Cardiac septum (tissue), 1 donor: ENCODE results near the gene SAMHD1. TPM values are rescaled to one million over a fixed set of nuclear protein-coding genes. Genes with fewer than 3 reads are reported as not detected.
"Not testable (repeated sequence)": the region's sequence is repeated elsewhere in the genome, so short reads cannot be mapped to it uniquely, and the experiment has no call there.

ENCODE experiments used
- DNase-seq: peaks from one replicate; pipeline ENCODE4 v3.0.0-alpha.2; 2020; ENCODE audit warnings: low spot score
- intact Hi-C: fragments of 100-400 bp; cut with DNase I; formaldehyde crosslinking; loops from one replicate; pipeline ENCODE4 v1.14.0; 2022
- total RNA-seq: library from RNA; stranded (reverse); fragmentation: NEBNext Ultra II Directional; extraction: Animal tissue kit (Norgen Biotek cat#: 25700); gene quantifications from one replicate; pipeline ENCODE4 v1.2.1, GENCODE V29; 2021
- donor health status: DM: no; HTN: no; CAD: no.

The SAMHD1 gene
- total RNA-seq, 1 donor from 2014 or later, result 20.7 TPM

DNA sequence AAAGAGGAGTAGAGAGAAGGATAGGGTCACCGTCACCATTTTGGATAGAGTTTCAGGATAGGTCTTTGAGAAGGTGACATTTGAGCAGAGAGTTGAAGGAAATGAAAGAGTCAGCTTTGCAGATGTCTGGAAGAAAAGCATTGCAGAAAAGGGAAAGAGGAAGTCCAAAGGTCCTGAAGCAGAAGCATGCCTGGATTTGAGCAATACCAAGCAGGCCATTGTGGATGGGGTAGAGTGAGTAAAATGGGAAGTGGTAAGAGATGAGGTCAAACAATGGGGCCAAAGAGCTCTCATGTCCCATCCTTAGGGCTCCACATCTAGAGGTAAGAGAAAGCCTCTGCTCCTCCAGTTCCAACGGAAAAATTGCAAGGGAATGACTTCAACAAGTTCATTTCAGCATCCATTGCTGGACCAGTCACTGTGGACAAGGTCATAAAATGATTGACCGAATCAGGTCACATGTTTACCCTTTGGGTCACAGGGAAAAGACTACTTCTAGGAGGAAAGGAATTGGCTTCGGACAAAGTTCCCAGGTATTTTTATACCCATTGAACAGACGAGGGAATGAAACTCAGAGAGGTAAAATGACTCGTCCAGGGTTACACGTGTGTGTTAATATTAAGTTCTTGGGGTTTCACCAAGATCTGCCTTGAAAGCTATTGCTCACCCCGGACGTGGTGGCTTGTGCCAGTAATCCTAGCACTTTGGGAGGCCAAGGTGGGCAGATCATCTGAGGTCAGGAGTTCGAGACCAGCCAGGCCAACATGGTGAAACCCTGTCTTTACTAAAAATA lies 6.6 kb upstream of the SAMHD1 start:
- intact Hi-C loops, result loop anchor here (10.0 kb wide), 1 partner anchor 137 kb away; the partner anchor contains the start of gene RBL1
- peak; percentile 73 for DNase-seq

DNA sequence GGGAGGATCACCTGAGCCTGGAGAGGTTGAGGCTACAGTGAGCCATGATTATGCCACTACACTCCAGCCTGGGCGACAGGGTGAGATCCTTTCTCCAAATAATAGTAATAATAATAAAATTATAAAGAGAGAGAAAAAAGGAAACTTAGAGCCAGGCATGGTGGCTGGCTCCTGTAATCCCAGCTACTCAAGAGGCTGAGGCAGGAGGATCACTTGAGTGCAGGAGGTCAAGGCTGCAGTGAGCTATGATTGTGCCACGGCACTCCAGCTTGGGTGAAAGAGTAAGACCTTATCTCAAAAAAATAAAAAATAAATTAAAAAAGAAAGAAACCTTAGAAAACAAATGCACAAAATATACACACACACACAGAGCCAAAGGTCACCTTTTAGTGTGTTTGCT lies 5.2 kb upstream of the SAMHD1 start:
- intact Hi-C loops, result loop anchor here (10.0 kb wide), 1 partner anchor 138 kb away; the partner anchor contains the start of gene RBL1
- no peak for DNase-seq

DNA sequence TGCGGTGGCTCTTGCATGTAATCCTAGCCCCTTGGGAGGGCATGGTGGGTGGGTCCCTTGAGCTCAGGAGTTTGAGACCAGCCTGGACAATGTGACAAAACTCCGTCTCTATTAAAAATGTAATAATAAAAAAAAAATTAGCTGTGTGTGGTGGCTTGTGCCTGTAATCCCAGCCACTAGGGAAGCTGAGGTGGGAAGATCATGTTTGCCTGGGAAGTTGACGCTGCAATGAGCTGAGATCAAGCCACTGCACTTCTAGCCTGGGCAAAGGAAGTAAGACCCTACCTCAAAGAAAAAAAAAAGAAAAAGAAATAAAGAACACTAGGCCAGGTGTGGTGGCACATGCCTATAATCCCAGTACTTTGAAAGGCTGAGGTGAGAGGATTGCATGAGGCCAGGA lies 4.5 kb upstream of the SAMHD1 start:
- intact Hi-C loops, result loop anchor here (10.0 kb wide), 1 partner anchor 139 kb away; the partner anchor contains the start of gene RBL1
- peak; percentile 2 for DNase-seq

DNA sequence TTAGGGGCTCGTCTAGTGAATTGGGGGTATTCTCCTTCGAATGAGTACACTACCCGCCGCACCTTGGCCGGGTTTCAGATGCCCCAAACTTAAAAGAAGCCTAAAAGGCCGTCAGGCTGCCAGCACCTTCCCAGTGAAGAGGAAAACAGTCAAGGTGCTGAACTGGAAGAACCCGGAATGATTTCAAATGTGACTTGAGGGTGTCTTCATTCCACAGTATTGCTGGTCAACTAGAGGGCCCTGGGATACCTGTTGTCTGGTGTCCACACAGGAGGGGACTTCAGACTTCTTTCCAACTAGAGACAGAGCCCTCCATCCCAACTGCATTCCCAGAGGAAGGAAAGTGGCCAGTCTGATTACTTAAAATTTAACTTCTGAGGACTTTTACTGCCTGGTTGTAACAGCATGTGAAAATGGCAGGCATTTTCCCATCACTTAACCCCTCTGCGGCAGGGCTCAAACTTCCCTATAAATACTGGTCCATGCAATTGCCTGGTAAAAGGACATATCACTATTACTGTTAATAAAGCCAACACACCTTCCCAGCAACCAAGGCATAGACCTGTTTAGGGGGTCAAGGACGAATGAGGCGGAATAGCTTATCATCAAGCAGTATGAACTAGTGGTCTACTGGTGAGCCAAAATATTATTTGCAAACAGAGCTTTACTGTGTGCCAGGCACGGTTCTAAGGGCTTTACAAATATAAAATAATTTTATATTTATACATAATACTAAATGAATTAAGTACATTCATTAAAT lies 651 bp upstream of the SAMHD1 start:
- peak; percentile 6 for DNase-seq
- intact Hi-C loops, result loop anchor here (10.0 kb wide), 1 partner anchor 143 kb away; the partner anchor contains the start of gene RBL1

DNA sequence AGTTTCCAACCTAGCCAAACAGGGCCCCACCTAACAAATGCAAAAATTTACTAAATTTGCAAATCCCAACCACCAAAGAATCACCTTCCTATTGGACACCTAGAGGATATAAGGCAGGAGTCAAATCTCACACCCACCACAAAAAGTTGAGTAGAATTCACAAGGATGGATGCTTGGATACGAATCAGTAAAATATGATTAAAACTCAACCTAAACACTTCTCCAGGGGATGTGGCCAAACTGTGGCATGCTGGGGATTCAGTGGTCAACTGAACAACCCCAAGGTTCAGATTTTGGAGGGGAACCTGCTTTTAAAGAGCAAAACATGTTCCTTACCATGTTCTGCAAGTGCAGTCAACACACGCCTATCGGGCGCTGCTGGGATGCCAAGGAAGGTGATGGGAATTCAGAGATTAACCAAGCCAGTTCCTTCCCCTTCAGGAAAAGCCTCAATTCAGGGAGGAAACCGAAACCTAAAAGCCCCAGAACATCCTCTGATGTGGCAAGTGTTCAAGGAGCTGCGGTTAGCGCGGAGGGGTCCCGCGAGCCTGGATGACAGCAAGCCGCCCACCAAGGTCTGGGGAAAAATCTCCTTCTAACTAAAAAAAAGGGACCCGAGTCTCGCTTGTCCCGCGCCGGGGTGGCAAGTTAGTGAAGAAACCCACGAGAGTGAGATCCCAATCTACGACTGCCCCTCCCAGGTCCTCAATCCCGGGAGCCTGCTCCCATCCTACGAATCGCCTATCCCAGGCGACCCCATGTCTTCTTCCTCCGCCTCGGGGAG lies 902 bp downstream of the SAMHD1 start:
- intact Hi-C loops, result loop anchor here (10.0 kb wide), 1 partner anchor 144 kb away; the partner anchor contains the start of gene RBL1
- peak; percentile 70 for DNase-seq

DNA sequence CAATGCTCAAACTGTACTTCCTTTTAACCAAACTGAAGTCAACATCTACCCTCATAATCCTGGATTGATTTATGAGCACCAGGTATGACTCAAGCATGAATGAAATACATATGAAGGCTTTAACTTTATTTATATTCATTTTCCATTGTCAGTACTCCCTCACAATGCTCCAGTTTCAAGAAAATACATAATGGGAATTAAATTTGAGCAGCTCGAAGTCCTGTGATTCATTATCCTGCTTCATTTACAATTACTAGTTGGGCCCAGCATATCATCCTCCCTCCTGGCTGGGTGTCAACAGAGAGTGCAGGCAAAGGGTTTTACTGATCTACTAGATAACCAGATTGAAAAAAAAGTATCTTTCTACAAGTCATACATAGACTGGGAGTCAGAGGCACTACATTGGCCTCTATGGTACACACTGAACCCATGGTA lies 10.1 kb downstream of the SAMHD1 start:
- DNase-seq, result no peak
- intact Hi-C loops, result no loop called here

DNA sequence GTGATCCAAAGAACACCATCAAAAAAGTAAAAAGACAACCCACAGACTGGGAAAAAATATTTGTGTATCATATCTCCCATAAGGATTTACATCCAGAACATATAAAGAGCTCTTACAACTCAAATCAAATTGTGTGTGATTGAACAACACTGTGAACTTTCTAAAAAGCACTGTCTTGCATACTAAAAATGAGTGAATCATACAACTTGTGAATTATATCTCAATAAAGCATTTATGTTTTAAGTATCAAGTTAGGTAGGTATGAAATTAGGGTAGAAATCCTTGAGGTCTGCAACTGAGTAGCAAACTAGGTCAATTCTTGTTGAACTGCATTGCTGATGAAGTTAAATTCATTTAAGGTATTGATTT lies 14.1 kb downstream of the SAMHD1 start:
- intact Hi-C loops, result no loop called here
- no peak for DNase-seq

DNA sequence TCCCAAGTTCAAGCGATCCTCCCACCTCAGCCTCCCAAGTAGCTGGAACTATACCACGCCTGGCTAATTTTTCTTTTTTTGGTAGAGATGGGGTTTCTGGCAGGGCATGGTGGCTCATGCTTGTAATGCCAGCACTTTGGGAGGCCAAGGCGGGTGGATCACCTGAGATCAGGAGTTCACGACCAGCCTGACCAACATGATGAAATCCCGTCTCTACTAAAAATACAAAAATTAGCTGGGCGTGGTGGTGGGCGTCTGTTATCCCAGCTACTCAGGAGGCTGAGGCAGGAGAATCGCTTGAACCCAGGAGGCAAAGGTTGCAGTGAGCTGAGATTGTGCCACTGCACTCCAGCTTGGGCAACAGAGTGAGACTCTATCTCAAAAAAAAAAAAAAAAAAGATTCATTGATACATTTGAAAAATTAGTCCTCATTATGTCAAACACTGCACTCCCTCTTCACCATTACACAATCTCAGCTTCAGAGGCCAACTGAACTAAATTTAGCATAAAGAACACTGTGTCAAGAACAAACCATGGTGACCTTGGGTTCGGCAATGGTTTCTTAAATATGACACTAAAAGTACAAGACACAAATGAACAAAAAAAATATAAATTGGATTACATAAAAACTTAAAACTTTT lies 14.6 kb downstream of the SAMHD1 start:
- DNase-seq, intact Hi-C loops: not testable (repeated sequence)

DNA sequence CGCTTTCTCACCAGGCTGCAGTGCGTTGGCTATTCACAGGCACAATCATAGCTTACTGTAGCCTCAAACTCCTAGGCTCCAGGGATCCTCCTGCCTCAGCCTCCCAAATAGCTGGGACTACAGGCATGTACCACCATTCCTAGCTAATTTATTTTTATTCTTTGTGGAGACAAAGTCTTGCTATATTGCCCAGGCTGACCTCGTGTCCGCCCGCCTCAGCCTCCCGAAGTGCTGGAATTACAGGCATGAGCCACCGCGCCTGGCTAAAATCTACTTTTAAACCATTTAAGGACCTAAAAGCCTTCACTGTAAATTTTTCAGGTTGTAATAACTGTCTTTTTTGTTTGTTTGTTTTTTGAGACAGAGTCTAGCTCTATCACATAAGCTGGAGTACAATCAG lies 15.2 kb downstream of the SAMHD1 start:
- DNase-seq, result no peak
- intact Hi-C loops, result no loop called here

DNA sequence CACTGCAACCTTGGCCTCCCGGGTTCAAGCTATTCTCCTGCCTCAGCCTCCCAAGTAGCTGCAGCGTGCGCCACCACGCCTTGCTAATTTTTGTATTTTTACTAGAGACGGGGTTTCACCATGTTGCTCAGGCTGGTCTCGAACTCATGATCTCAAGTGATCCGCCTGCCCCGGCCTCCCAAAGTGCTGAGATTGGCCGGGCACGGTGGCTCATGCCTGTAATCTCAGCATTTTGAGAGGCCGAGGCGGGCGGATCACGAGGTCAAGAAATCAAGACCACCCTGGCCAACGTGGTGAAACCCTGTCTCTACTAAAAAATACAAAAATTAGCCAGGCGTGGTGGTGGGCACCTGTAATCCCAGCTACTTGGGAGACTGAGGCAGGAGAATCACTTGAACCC lies 17.9 kb downstream of the SAMHD1 start:
- DNase-seq, intact Hi-C loops: not testable (repeated sequence)

DNA sequence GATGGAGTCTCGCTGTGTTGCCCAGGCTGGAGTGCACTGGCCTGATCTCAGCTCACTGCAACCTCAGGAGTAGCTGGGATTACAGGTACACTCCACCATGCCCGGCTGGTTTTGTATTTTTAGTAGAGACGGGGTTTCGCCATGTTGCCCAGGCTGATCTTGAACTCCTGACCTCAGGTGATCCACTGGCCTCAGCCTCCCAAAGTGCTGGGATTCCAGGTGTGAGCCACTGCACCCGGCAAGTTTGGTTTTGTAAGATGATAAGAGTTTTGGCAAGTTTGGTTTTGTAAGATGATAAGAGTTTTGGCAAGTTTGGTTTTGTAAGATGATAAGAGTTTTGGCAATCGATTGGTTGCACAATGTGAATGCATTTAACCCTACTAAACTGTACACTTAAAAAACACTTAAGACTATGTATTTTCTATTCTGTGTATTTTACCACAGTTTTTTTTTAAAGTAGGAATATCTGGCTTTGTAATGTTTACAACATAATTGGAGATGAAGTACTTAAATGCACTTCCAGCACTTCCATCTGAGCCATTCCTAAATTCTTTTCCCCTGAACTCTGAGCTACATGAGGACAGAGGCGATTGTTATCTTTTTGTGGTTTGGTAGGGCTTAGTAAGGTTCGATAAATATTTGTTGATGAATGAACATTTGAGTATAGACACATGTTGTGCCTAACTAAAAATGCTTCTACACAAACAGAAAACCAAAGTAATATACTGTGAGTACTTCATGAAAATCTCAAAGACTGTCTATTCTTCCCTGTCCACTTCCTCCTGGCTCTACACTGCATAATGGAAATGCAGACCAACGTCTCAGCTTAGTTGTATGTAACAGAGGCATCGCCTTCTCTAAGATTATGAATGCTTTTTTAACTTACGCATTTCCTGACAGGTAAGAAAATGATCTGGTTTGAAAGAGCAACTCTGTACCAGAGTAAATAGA lies 18.8 kb downstream of the SAMHD1 start:
- intact Hi-C loops, result no loop called here
- DNase-seq, result no peak

DNA sequence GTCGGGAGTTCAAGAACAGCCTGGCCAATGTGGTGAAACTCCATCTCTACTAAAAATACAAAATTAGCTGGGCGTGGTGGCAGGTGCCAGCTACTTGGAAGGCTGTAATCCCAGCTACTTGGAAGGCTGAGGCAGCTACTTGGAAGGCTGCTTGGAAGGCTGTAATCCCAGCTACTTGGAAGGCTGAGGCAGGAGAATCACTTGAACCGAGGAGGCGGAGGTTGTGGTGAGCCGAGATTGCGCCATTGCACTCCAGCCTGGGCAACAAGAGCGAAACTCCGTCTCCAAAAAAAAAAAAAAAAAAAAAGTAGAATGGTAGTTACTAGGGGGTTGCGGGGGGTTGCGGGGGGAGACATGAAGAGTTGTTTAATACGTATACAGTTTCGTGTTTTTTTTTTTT lies 19.4 kb downstream of the SAMHD1 start:
- intact Hi-C loops, DNase-seq: not testable (repeated sequence)

DNA sequence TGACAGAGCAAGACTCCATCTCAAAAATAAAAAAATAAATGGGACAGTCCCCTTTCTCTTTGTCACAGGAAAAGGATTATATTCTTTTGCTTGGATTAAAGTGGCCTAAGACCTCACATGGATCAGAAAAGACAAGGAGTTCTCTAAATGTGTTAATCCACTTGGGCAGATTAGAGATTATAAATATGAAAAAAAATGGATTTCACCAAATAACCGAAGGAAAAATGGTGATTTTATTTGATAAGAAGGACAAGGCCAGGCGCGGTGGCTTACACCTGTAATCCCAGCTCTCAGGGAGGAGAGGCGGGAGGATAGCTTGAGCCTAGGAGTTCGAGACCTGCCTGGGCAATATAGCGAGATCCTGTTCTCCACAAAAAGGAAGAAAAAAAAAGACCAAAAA lies 21.8 kb downstream of the SAMHD1 start:
- intact Hi-C loops, result no loop called here

DNA sequence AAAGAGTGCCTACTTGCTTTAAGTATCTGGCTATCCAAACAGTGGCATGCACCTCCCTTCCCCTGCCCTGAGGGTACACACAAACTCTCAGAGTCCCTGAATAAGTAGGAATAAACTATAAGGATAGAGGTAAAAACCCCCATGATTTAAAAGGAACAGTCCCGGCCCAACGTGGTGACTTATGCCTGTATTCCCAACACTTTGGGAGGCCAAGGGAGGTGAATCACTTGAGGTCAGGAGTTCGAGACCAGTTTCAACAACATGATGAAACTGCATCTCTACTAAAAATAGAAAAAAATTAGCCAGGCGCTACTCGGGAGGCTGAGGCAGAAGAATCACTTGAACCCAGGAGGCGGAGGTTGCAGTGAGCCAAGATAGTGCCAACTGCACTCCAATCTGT lies 22.2 kb downstream of the SAMHD1 start:
- DNase-seq, result no peak
- intact Hi-C loops, result no loop called here

More for the DNA sequence above, 21.8 kb downstream of the SAMHD1 start:
- no peak for DNase-seq

DNA sequence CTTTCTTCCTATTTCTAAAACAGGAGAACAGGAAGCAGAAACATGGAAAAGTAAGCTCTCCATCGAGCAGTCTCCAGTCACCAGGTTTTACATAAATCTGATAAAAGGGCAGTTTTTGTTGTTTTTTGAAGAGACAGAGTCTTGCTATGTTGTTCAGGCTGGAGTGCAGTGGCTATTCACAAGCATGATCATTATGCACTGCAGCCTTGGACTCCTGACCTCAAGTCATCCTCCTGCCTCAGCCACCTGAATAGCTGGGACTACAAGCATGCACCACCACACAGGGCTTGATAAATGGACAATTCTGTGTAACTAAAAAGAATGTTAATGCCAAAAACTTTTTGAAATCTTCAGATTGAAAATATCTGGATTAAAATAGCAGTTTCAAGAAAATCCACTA lies 23.8 kb downstream of the SAMHD1 start:
- intact Hi-C loops, result no loop called here
- DNase-seq, result no peak

DNA sequence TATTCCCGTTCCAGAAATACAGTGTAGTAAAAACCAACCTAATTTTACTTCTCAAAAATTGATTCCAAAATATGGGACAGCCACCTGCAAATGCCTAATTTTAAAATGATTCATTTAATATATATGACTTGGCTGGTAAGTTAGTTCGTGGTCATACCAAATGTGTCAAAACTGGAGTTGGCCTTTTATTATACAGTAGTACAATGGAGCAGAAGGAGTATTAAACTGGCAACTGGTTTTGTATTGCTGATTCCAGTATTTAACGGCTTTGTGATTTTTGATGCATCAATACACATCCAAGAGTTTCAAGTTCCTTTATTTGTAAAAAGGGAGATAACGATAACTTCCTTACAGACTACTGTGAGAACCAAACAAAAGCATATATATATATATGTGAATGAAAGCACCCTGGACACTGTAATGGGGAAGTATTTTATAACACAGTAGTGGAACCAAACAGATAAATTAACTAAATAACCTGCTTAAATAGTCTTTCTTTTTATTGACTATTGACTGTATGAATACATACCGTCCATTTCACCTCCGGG lies 24.8 kb downstream of the SAMHD1 start:
- intact Hi-C loops, result no loop called here

DNA sequence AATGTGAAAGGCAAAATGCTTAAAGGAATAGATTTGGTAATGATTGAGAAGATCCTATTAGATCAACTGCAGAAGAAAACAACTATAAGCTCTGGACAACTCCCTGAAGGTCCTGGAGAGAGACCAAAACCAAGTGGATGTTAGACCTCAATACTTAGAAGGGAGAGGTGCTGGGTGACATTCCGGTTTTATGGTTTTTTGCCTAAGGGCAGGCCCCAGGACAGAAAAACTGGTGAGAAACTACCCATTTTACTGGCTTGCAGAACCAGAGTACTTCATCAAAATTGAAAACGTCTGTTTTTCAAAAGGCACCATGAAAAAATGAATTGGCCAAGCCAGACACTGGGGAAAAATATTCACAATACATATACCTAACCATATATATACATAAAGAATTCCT lies 26.3 kb downstream of the SAMHD1 start:
- DNase-seq, result no peak
- intact Hi-C loops, result no loop called here

More for the DNA sequence above, 24.8 kb downstream of the SAMHD1 start:
- DNase-seq, result no peak
